ENCODE measurements around the gene LRRC7.

LRRC7 gene

DNA sequence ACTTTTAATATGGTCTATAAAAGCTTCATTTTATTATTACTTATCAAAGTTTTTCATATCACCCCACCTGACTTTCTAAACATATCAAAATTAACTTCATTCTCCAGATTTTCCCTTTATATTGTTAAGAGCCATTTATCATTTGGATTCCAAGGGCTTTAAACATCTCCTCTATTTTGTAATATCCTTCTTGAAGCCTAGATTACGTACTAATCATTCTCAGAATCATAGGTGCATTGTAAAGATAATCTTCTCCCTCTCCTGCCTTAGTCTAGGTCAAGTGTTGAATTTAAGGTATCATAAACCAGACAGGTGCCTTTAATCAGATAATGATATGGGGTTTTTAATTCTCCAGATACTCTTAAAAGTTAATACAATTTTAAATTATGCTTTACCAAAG, 509.3 kb downstream of the LRRC7 start:
- Histone ChIP-seq H3K9me3 (ENCODE audit: control insufficient read depth in 1 of 2, low read length in 2 of 2) (no peaks in the 10 kb centered on the region), H3K4me1 (ENCODE audit: control insufficient read depth in 1 of 2, insufficient read depth in 2 of 2, low read length in 2 of 2) (no peaks in the 10 kb centered on the region), H3K27ac (ENCODE audit: low read length) (no peak overlapping the region), H3K27me3 (ENCODE audit: low read depth, low read length) (no peaks in the 10 kb centered on the region), H3K4me3 (ENCODE audit: low read depth in 1 of 2, low read length in 2 of 2) (no peak overlapping the region), H3K36me3 (ENCODE audit: control insufficient read depth in 1 of 2, insufficient read depth in 2 of 2, low read length in 2 of 2) (no peaks in the 10 kb centered on the region)

DNA sequence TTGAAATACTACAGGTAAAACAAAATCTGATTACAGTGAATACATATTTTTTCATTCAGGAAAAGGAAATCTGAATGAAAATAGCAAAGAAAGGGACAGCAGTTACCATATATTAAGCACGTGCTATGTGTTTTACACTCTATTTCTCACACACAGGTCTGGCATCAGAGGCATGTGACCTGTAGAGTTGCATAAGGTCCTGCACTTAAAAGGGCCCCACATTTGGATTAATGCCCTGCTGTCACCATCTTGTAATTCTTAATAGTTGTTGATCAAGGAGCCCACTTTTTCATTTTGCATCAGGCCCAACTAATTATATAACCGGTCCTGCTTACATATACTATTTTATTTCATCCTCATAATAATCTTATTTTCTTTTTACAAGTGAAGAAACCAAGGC, 511.8 kb downstream of the LRRC7 start:
- Histone ChIP-seq H3K4me3 (ENCODE audit: low read depth in 1 of 2, low read length in 2 of 2) (no peak overlapping the region), H3K27me3 (ENCODE audit: low read depth, low read length) (no peaks in the 10 kb centered on the region), H3K9me3 (ENCODE audit: control insufficient read depth in 1 of 2, low read length in 2 of 2) (no peaks in the 10 kb centered on the region), H3K36me3 (ENCODE audit: control insufficient read depth in 1 of 2, insufficient read depth in 2 of 2, low read length in 2 of 2) (no peaks in the 10 kb centered on the region), H3K4me1 (ENCODE audit: control insufficient read depth in 1 of 2, insufficient read depth in 2 of 2, low read length in 2 of 2) (no peaks in the 10 kb centered on the region), H3K27ac (ENCODE audit: low read length) (no peak overlapping the region)

DNA sequence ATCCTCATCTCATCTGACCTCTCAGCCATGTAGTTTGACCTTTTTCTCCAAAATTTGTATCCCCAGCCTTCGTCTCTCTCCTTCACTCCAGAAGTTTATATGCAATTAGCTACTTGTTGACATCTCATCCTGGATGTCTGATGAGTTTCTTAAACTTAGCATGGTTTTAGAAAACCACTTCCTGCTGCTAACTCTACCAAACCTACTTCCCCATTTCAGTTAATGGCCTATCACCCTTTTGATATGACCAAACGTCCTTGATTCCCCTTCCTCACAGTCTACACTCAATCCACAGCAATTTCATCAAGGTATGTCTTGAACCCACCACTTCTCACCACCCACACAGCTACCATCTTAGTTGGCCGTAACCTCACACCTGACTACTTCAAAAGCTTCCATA, 515.8 kb downstream of the LRRC7 start:
- Histone ChIP-seq H3K27me3 (ENCODE audit: low read depth, low read length) (no peaks in the 10 kb centered on the region), H3K27ac (ENCODE audit: low read length) (no peak overlapping the region), H3K9me3 (ENCODE audit: control insufficient read depth in 1 of 2, low read length in 2 of 2) (no peaks in the 10 kb centered on the region), H3K36me3 (ENCODE audit: control insufficient read depth in 1 of 2, insufficient read depth in 2 of 2, low read length in 2 of 2) (no peaks in the 10 kb centered on the region), H3K4me3 (ENCODE audit: low read depth in 1 of 2, low read length in 2 of 2) (no peak overlapping the region), H3K4me1 (ENCODE audit: control insufficient read depth in 1 of 2, insufficient read depth in 2 of 2, low read length in 2 of 2) (no peaks in the 10 kb centered on the region)

GRCh38 chr1:70084314-70084915, 516.7 kb downstream of the LRRC7 start:
- Histone ChIP-seq H3K27me3 (ENCODE audit: low read depth, low read length) (no peaks in the 10 kb centered on the region), H3K27ac (ENCODE audit: low read length) (no peak overlapping the region), H3K4me3 (ENCODE audit: low read depth in 1 of 2, low read length in 2 of 2) (no peak overlapping the region), H3K9me3 (ENCODE audit: control insufficient read depth in 1 of 2, low read length in 2 of 2) (no peaks in the 10 kb centered on the region), H3K4me1 (ENCODE audit: control insufficient read depth in 1 of 2, insufficient read depth in 2 of 2, low read length in 2 of 2) (no peaks in the 10 kb centered on the region), H3K36me3 (ENCODE audit: control insufficient read depth in 1 of 2, insufficient read depth in 2 of 2, low read length in 2 of 2) (no peaks in the 10 kb centered on the region)

GRCh38 chr1:70085521-70085920, 517.8 kb downstream of the LRRC7 start:
- Histone ChIP-seq H3K4me1 (ENCODE audit: control insufficient read depth in 1 of 2, insufficient read depth in 2 of 2, low read length in 2 of 2) (no peaks in the 10 kb centered on the region), H3K27me3 (ENCODE audit: low read depth, low read length) (no peaks in the 10 kb centered on the region), H3K9me3 (ENCODE audit: control insufficient read depth in 1 of 2, low read length in 2 of 2) (no peaks in the 10 kb centered on the region), H3K27ac (ENCODE audit: low read length) (no peak overlapping the region), H3K36me3 (ENCODE audit: control insufficient read depth in 1 of 2, insufficient read depth in 2 of 2, low read length in 2 of 2) (no peaks in the 10 kb centered on the region), H3K4me3 (ENCODE audit: low read depth in 1 of 2, low read length in 2 of 2) (no peak overlapping the region)

- Histone ChIP-seq H3K4me3 (ENCODE audit: low read depth in 1 of 2, low read length in 2 of 2) (no peak overlapping the region), H3K36me3 (ENCODE audit: control insufficient read depth in 1 of 2, insufficient read depth in 2 of 2, low read length in 2 of 2) (no peaks in the 10 kb centered on the region), H3K27ac (ENCODE audit: low read length) (no peak overlapping the region), H3K27me3 (ENCODE audit: low read depth, low read length) (no peaks in the 10 kb centered on the region), H3K9me3 (ENCODE audit: control insufficient read depth in 1 of 2, low read length in 2 of 2) (no peaks in the 10 kb centered on the region), H3K4me1 (ENCODE audit: control insufficient read depth in 1 of 2, insufficient read depth in 2 of 2, low read length in 2 of 2) (no peaks in the 10 kb centered on the region)
Observed at GRCh38 chr1:70086897-70087296, 519.2 kb downstream of the LRRC7 start.

DNA sequence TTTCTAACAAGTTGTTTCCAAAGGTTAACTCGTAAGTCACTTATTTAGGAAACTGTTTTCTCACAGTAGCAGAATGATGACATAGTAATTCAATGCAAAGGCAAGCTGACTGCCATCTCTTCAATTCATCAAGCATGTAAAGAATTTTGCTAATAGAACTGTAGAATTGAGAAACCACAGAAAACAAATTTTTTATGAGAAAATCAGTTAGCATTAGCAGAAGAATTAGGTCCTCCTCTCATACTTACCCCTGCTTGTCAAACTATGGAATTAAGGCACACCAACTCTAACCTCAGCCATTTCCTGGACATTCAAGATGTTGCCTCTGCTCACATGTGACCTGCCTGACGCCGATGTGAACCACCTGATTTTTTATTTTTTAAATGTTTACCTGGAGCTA, 522.4 kb downstream of the LRRC7 start:
- Histone ChIP-seq H3K27ac (ENCODE audit: low read length) (no peak overlapping the region), H3K36me3 (ENCODE audit: control insufficient read depth in 1 of 2, insufficient read depth in 2 of 2, low read length in 2 of 2) (no peaks in the 10 kb centered on the region), H3K9me3 (ENCODE audit: control insufficient read depth in 1 of 2, low read length in 2 of 2) (no peaks in the 10 kb centered on the region), H3K4me1 (ENCODE audit: control insufficient read depth in 1 of 2, insufficient read depth in 2 of 2, low read length in 2 of 2) (no peaks in the 10 kb centered on the region), H3K27me3 (ENCODE audit: low read depth, low read length) (no peaks in the 10 kb centered on the region), H3K4me3 (ENCODE audit: low read depth in 1 of 2, low read length in 2 of 2) (no peak overlapping the region)

GRCh38 chr1:70090875-70091274, 523.2 kb downstream of the LRRC7 start:
- Histone ChIP-seq H3K9me3 (ENCODE audit: control insufficient read depth in 1 of 2, low read length in 2 of 2) (no peaks in the 10 kb centered on the region), H3K27ac (ENCODE audit: low read length) (no peak overlapping the region), H3K4me1 (ENCODE audit: control insufficient read depth in 1 of 2, insufficient read depth in 2 of 2, low read length in 2 of 2) (no peaks in the 10 kb centered on the region), H3K27me3 (ENCODE audit: low read depth, low read length) (no peaks in the 10 kb centered on the region), H3K36me3 (ENCODE audit: control insufficient read depth in 1 of 2, insufficient read depth in 2 of 2, low read length in 2 of 2) (no peaks in the 10 kb centered on the region), H3K4me3 (ENCODE audit: low read depth in 1 of 2, low read length in 2 of 2) (no peak overlapping the region)

DNA sequence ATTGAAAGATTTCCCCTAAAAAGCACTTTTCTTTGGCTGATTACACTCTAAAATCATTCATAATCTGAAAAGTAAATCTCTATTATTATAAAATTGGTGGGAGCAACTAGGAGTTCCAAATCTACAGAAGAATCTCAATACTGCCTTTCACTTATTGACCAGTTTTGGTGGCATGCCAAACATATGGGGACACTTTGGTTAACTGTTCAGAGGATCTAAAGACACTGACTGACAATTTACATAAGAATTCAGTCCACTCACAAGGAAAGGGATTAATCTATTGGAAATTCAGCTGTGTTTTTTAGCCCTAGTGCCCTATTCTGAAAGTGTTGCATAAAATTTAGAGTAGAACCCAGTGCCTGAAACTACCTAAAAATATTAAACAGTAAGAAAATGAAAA, 524.1 kb downstream of the LRRC7 start:
- Histone ChIP-seq H3K27me3 (ENCODE audit: low read depth, low read length) (no peaks in the 10 kb centered on the region), H3K9me3 (ENCODE audit: control insufficient read depth in 1 of 2, low read length in 2 of 2) (no peaks in the 10 kb centered on the region), H3K4me3 (ENCODE audit: low read depth in 1 of 2, low read length in 2 of 2) (no peak overlapping the region), H3K4me1 (ENCODE audit: control insufficient read depth in 1 of 2, insufficient read depth in 2 of 2, low read length in 2 of 2) (no peaks in the 10 kb centered on the region), H3K36me3 (ENCODE audit: control insufficient read depth in 1 of 2, insufficient read depth in 2 of 2, low read length in 2 of 2) (no peaks in the 10 kb centered on the region), H3K27ac (ENCODE audit: low read length) (no peak overlapping the region)

- no peaks in the 10 kb centered on the region for H3K9me3 ChIP-seq (ENCODE audit: control insufficient read depth in 1 of 2, low read length in 2 of 2)
- no peaks in the 10 kb centered on the region for H3K4me1 ChIP-seq (ENCODE audit: control insufficient read depth in 1 of 2, insufficient read depth in 2 of 2, low read length in 2 of 2)
Observed at GRCh38 chr1:70092526-70092925, 524.8 kb downstream of the LRRC7 start.

DNA sequence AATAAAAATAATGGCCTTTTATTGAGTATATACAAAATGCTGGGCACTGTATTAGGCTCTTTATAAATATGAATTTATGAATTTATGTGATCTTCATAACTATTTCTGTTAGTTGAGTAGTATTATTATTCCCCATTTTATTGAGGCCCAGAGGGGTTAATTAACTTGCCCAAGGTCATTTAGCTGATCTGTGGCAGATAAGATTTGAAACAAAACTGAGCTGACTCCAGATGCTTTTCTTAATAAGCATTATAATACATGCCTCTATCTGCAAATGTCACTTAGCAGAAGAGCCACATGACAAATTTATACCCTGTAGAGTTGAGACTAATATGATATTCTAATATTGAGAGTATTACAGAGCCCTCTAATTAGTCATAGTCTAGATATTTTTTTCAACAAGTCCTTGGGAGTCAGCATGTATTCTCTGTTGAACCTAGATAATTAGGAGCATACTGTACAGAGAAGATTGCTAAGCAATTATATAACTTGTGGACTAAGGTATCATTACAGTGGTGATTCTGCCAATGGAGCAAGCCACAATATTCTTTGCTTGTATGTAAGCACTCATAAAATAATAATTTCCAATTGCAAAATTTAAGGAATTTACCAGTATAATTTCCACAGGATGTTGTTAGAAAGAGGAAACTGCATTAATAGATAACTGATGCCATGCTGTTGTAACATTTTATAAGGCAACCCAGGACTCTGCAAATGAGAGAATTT, 525.7 kb downstream of the LRRC7 start:
- no peaks in the 10 kb centered on the region for H3K4me1 ChIP-seq (ENCODE audit: control insufficient read depth in 1 of 2, insufficient read depth in 2 of 2, low read length in 2 of 2)
- H3K9me3 ChIP-seq (ENCODE audit: control insufficient read depth in 1 of 2, low read length in 2 of 2) = no peaks in the 10 kb centered on the region
- no peak overlapping the region for H3K27ac ChIP-seq (ENCODE audit: low read length)
- no peaks in the 10 kb centered on the region for H3K27me3 ChIP-seq (ENCODE audit: low read depth, low read length)
- no peak overlapping the region for H3K4me3 ChIP-seq (ENCODE audit: low read depth in 1 of 2, low read length in 2 of 2)
- H3K36me3 ChIP-seq (ENCODE audit: control insufficient read depth in 1 of 2, insufficient read depth in 2 of 2, low read length in 2 of 2) = no peaks in the 10 kb centered on the region

More at GRCh38 chr1:70092526-70092925, 524.8 kb downstream of the LRRC7 start:
- Histone ChIP-seq H3K36me3 (ENCODE audit: control insufficient read depth in 1 of 2, insufficient read depth in 2 of 2, low read length in 2 of 2) (no peaks in the 10 kb centered on the region), H3K4me3 (ENCODE audit: low read depth in 1 of 2, low read length in 2 of 2) (no peak overlapping the region), H3K27me3 (ENCODE audit: low read depth, low read length) (no peaks in the 10 kb centered on the region), H3K27ac (ENCODE audit: low read length) (no peak overlapping the region)

DNA sequence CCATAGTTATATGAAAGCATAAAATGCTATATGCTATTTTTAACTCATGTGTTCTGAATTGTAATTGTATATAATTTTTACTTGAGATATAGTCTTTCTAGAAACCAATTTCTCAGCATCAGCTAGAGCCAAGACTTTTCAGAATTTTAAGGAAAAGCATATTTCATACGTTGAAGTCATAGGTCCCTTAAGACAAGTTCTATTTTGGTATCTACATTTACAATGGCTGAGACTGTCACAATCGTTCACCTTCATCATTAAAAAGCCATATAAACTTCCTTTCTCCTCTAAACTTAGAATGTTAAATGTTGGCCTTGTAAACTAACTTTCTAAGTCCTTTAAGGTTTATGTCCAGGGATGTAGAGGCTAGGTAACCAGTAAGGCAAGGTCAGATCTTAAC, 533.5 kb downstream of the LRRC7 start:
- no peak overlapping the region for H3K4me3 ChIP-seq (ENCODE audit: low read depth in 1 of 2, low read length in 2 of 2)
- no peaks in the 10 kb centered on the region for H3K36me3 ChIP-seq (ENCODE audit: control insufficient read depth in 1 of 2, insufficient read depth in 2 of 2, low read length in 2 of 2)
- H3K9me3 ChIP-seq (ENCODE audit: control insufficient read depth in 1 of 2, low read length in 2 of 2) = no peaks in the 10 kb centered on the region
- no peaks in the 10 kb centered on the region for H3K27me3 ChIP-seq (ENCODE audit: low read depth, low read length)
- no peaks in the 10 kb centered on the region for H3K4me1 ChIP-seq (ENCODE audit: control insufficient read depth in 1 of 2, insufficient read depth in 2 of 2, low read length in 2 of 2)
- no peak overlapping the region for H3K27ac ChIP-seq (ENCODE audit: low read length)

Data from muscle layer of duodenum (tissue), 2 donors.